ENCODE data around the gene PIK3R2. TPM values are rescaled to one million over a fixed set of nuclear protein-coding genes. Genes with fewer than 3 reads are reported as not detected.

The PIK3R2 gene
- total RNA-seq, 2 experiments from 2014 or later, result 8.0 to 11.2 TPM

- H3K27ac Mint-ChIP-seq, result peak overlapping the region; percentile 93
These were observed 41.2 kb downstream of the PIK3R2 start for GRCh38 chr19:18194181-18194530.

DNA sequence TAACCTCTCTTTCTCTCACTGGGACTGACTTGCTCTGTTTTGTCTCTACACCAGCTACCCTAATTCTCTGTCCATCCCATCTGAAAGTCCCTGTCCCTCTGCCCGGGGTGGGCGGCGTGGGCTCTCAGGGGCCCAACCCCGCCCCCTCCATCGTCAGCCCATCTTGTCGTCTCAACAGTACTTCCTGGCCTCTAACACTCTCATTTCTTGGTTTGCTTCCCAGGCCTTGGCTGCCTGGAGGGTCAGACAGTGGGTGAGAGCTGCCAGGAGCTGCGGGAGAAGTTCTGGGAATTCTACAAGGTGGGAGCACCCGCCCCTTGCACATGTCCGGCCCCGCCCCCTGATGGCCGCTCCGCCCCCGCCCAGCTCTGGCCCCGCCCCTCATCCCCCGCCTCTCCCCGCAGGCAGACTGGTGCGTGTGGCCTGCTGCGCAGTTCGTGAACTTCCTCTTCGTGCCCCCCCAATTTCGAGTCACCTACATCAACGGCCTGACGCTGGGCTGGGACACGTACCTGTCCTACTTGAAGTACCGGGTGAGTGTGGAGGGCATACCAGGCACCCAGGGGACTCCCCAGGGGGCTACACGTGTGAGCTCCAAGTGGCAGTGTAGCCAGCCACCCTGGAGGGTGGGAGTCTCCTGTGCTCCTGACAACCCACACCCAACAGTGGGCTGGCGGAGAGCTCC, 41.7 kb downstream of the PIK3R2 start:
- Mint-ChIP-seq H3K4me3 (peak overlapping the region; percentile 82), H3K27me3 (peaks cover 3% of the 10 kb centered on the region), H3K27ac (peak overlapping the region; percentile 36), H3K9me3 (ENCODE audit: low read depth) (no peaks in the 10 kb centered on the region), H3K4me1 (peaks cover 28% of the 10 kb centered on the region), H3K36me3 (peaks cover 7% of the 10 kb centered on the region)
- CTCF ChIA-PET, result interaction anchor here (0.5 to 4.7 kb wide), 6 partner anchors 10 to 194 kb away, joined by 3 to 50 read pairs (median 4); partner anchors contain the start of gene RAB3A
- ATAC-seq, result no peak
- no peak for DNase-seq

More at GRCh38 chr19:18194181-18194530, 41.2 kb downstream of the PIK3R2 start:
- Mint-ChIP-seq H3K4me1 (peaks cover 28% of the 10 kb centered on the region), H3K27me3 (peaks cover 3% of the 10 kb centered on the region), H3K9me3 (ENCODE audit: low read depth) (no peaks in the 10 kb centered on the region), H3K36me3 (peaks cover 7% of the 10 kb centered on the region), H3K4me3 (peak overlapping the region; percentile 82)
- DNase-seq (no peak), ATAC-seq (no peak)
- CTCF ChIA-PET, result interaction anchor here (0.5 to 4.7 kb wide), 6 partner anchors 10 to 149 kb away, joined by 3 to 50 read pairs (median 6); partner anchors contain the start of genes IFI30 and RAB3A

GRCh38 chr19:18196511-18196845, 43.5 kb downstream of the PIK3R2 start:
- Mint-ChIP-seq H3K4me1 (peaks cover 28% of the 10 kb centered on the region), H3K27ac (no peak overlapping the region), H3K27me3 (peaks cover 3% of the 10 kb centered on the region), H3K36me3 (peaks cover 7% of the 10 kb centered on the region), H3K9me3 (ENCODE audit: low read depth) (no peaks in the 10 kb centered on the region), H3K4me3 (no peak overlapping the region)
- ATAC-seq (no peak), DNase-seq (no peak)
- CTCF ChIA-PET, result no interaction called here

- H3K27me3 Mint-ChIP-seq, result peaks cover 3% of the 10 kb centered on the region
- DNase-seq (no peak), ATAC-seq (no peak)
- peaks cover 24% of the 10 kb centered on the region for H3K4me1 Mint-ChIP-seq
- H3K9me3 Mint-ChIP-seq (ENCODE audit: low read depth), result no peaks in the 10 kb centered on the region
- H3K36me3 Mint-ChIP-seq, result peaks cover 7% of the 10 kb centered on the region
- no peak overlapping the region for H3K4me3 Mint-ChIP-seq
- CTCF ChIA-PET, result interaction anchor here (1.2 to 1.7 kb wide), 2 partner anchors 54 to 82 kb away, joined by 4 to 7 read pairs; no protein-coding TSS in a partner anchor
- no peak overlapping the region for H3K27ac Mint-ChIP-seq
These were observed 44.3 kb downstream of the PIK3R2 start for GRCh38 chr19:18197306-18197705.

DNA sequence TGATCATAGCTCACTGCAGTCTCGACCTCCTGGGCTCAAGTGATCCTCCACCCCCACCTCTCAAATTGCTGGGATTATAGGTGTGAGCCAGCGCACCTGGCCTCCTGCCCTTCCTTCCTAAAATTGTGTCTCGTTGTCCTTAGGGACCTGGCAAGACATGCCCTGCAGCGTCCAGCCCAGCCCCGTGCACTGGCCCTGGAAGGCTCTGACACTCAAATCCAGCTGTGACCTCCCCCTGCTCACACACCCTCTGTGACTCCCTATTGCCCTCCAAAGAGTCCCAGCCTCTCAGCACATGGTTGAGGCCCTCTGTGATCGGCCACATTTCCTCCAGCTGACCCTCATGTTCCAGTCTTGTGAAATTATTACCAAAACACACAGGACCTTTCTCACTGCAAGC, 45.0 kb downstream of the PIK3R2 start:
- CTCF ChIA-PET, result interaction anchor here (1.1 to 1.7 kb wide), 3 partner anchors 54 to 81 kb away, joined by 4 to 7 read pairs (median 4); no protein-coding TSS in a partner anchor
- Mint-ChIP-seq H3K27ac (no peak overlapping the region), H3K4me1 (peaks cover 22% of the 10 kb centered on the region), H3K4me3 (no peak overlapping the region), H3K27me3 (peaks cover under 1% of the 10 kb centered on the region), H3K36me3 (peaks cover 7% of the 10 kb centered on the region), H3K9me3 (ENCODE audit: low read depth) (no peaks in the 10 kb centered on the region)
- no peak for ATAC-seq
- no peak for DNase-seq

DNA sequence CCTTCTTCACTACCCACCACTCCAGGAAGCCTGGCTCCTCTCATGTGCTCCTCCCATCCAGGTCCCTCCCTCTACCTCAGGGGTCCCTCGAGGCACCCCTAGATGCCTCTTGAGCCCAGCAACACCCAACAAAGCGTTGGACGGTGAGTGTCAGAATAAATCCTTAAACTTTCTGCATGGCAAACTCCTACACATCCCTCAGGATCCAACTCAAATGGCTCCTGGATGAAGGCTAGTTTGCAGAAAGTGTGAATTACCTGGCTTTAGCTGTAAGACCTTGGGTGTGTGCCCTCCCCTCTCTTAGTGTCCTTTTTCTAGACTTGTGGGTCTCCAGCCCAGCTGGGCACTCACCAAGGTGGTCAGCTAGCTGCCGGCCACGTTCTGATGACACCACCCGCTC, 45.4 kb downstream of the PIK3R2 start:
- ATAC-seq (no peak), DNase-seq (no peak)
- Mint-ChIP-seq H3K9me3 (ENCODE audit: low read depth) (no peaks in the 10 kb centered on the region), H3K4me3 (no peak overlapping the region), H3K36me3 (peaks cover 7% of the 10 kb centered on the region), H3K4me1 (peaks cover 25% of the 10 kb centered on the region), H3K27ac (no peak overlapping the region), H3K27me3 (no peaks in the 10 kb centered on the region)
- CTCF ChIA-PET, result interaction anchor here (1.1 to 1.7 kb wide), 3 partner anchors 53 to 81 kb away, joined by 4 to 7 read pairs (median 4); no protein-coding TSS in a partner anchor

DNA sequence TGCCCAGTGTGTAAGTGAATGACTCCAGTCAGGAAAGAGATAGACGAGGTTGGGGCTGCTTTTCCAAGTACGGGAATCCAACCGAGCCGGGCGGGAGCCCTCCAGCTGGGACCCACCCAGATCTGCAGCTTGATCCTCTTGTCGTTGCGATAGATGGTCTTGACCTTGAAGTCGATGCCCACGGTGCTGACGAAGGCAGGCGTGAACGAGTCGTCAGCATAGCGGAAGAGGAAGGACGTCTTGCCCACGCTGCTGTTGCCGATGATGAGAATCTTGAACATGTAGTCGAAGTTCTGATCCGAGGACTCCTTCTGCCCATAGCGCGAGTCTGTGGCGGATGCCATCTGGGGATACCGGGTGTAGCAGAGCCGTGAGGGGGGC, 49.4 kb downstream of the PIK3R2 start:
- CTCF ChIA-PET, result interaction anchor here (1.2 to 9.9 kb wide), 4 partner anchors 10 to 55 kb away, joined by 3 to 166 read pairs (median 27); partner anchors contain the start of gene MPV17L2

GRCh38 chr19:18202778-18203407, 49.9 kb downstream of the PIK3R2 start:
- Mint-ChIP-seq H3K4me3 (peak overlapping the region; percentile 80), H3K27me3 (no peaks in the 10 kb centered on the region), H3K36me3 (peaks cover 5% of the 10 kb centered on the region), H3K9me3 (ENCODE audit: low read depth) (no peaks in the 10 kb centered on the region), H3K4me1 (peaks cover 17% of the 10 kb centered on the region), H3K27ac (peak overlapping the region; percentile 84)
- CTCF ChIA-PET, result interaction anchor here (1.2 to 9.9 kb wide), 11 partner anchors 10 to 126 kb away, joined by 3 to 166 read pairs (median 4); partner anchors contain the start of gene MPV17L2
- ATAC-seq (no peak), DNase-seq (peak; percentile 58)

More for the DNA sequence above, 49.4 kb downstream of the PIK3R2 start:
- Mint-ChIP-seq H3K9me3 (ENCODE audit: low read depth) (no peaks in the 10 kb centered on the region), H3K27ac (no peak overlapping the region), H3K36me3 (peaks cover 6% of the 10 kb centered on the region), H3K27me3 (no peaks in the 10 kb centered on the region), H3K4me3 (peak overlapping the region; percentile 7), H3K4me1 (peaks cover 17% of the 10 kb centered on the region)
- DNase-seq, result no peak
- no peak for ATAC-seq

- no peaks in the 10 kb centered on the region for H3K9me3 Mint-ChIP-seq (ENCODE audit: low read depth)
- H3K4me1 Mint-ChIP-seq, result peaks cover 17% of the 10 kb centered on the region
- H3K4me3 Mint-ChIP-seq, result peak overlapping the region; percentile 80
- peak overlapping the region; percentile 84 for H3K27ac Mint-ChIP-seq
- peaks cover 1% of the 10 kb centered on the region for H3K27me3 Mint-ChIP-seq
- CTCF ChIA-PET, result interaction anchor here (0.9 to 9.9 kb wide), 15 partner anchors 11 to 226 kb away, joined by 3 to 166 read pairs (median 5); partner anchors contain the start of gene MPV17L2
- peak; percentile 0 for ATAC-seq
- DNase-seq, result no peak
- peaks cover 1% of the 10 kb centered on the region for H3K36me3 Mint-ChIP-seq
These were observed 50.5 kb downstream of the PIK3R2 start for GRCh38 chr19:18203408-18203862.

DNA sequence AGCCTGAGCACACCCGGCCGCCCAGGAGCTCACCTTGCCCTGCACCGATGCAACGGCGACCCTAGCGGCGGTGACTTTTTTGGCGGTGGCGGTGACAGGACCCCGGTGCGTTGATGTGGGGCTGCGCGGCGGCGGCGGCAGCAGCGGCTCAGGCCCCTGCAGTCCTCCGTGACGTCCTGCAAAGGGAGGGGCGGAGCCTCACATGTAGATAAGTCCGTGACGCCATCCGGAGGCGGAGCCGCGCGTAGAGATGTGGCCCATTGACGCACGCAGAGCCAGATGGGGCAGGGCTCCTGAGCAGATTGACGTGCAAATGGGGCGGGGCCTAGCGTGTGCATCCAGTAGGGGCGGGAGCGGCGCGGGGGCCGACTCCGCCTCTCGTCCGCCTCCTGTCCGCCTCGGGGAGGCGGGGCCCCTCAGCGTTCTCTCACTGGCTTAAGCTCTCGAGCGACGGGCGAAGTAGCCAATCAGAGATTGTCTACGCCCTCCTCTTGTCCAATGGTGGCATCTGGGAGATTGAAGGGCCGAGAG, 51.0 kb downstream of the PIK3R2 start, which contains the start of gene RAB3A:
TSS of gene RAB3A (minus strand) at position 180 of the 531 bp plus-strand sequence. CDS start 1,302 bp downstream, outside the sequence.
- DNase-seq, result peak; percentile 100
- H3K4me3 Mint-ChIP-seq, result peak within 1 kb of the TSS; percentile 83
- peaks cover 5% of the 10 kb centered on the region for H3K27me3 Mint-ChIP-seq
- no peaks in the 10 kb centered on the region for H3K36me3 Mint-ChIP-seq
- CTCF ChIA-PET, result interaction anchor here (0.8 to 9.9 kb wide), 19 partner anchors 11 to 716 kb away, joined by 3 to 166 read pairs (median 5); partner anchors contain the start of genes COPE, DDX49, MPV17L2 and SSBP4
- H3K4me1 Mint-ChIP-seq, result peaks cover 17% of the 10 kb centered on the region
- peak; percentile 93 for ATAC-seq
- no peaks in the 10 kb centered on the region for H3K9me3 Mint-ChIP-seq (ENCODE audit: low read depth)
- H3K27ac Mint-ChIP-seq, result peak within 1 kb of the TSS; percentile 91

DNA sequence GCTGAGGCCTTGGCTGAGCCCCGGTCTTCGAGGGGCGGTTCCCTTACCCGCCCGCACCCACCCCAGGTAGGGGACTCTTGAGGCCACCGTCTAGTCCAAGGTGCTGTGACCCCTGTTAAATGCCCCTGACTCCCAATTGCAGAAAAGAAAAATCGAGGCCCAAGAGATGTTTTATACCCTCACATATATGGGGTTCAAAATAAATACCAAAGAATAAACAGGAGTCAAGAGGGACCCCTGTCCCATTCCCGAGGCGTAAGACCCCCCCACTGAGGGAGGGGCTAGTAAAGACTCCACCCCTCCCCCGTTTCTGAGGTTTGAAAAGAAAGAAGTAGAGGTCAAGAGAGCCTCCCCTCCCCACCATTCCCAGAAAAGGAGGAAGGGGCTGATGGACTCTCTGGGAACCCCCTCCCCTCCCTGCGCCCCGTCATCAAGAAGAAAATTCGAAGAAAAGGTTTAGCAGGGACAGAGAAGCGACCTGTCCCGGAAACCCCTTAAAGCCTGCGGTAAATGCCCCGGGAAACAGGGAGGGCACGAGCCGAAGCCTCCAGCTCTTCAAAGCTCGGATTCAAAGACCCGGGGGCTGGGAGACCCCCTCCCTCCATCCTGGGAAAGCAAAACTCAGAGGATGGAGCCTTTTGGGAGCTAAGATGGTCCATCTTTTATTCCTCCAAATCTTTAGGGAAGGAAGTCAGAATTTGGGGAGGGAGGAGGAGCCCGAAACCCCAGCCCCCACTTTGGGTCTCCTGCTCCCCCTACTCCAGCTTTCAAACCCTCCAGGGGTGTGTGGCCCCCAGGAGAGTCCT, 51.6 kb downstream of the PIK3R2 start:
- peaks cover 17% of the 10 kb centered on the region for H3K4me1 Mint-ChIP-seq
- CTCF ChIA-PET, result interaction anchor here (0.8 to 9.9 kb wide), 18 partner anchors 10 to 715 kb away, joined by 3 to 166 read pairs (median 5); partner anchors contain the start of genes COPE, DDX49, MPV17L2 and SSBP4
- peak overlapping the region; percentile 83 for H3K4me3 Mint-ChIP-seq
- no peaks in the 10 kb centered on the region for H3K9me3 Mint-ChIP-seq (ENCODE audit: low read depth)
- DNase-seq (no peak), ATAC-seq (peak; percentile 1)
- no peaks in the 10 kb centered on the region for H3K36me3 Mint-ChIP-seq
- H3K27ac Mint-ChIP-seq, result peak overlapping the region; percentile 91
- peaks cover 5% of the 10 kb centered on the region for H3K27me3 Mint-ChIP-seq

- peak overlapping the region; percentile 83 for H3K4me3 Mint-ChIP-seq
- H3K27ac Mint-ChIP-seq, result peak overlapping the region; percentile 91
- no peaks in the 10 kb centered on the region for H3K9me3 Mint-ChIP-seq (ENCODE audit: low read depth)
- CTCF ChIA-PET, result interaction anchor here (0.9 to 9.9 kb wide), 16 partner anchors 9 to 714 kb away, joined by 3 to 166 read pairs (median 5); partner anchors contain the start of genes COPE, DDX49, MPV17L2 and SSBP4
- ATAC-seq (no peak), DNase-seq (peak; percentile 74)
- H3K36me3 Mint-ChIP-seq, result no peaks in the 10 kb centered on the region
- peaks cover 17% of the 10 kb centered on the region for H3K4me1 Mint-ChIP-seq
- H3K27me3 Mint-ChIP-seq, result peaks cover 7% of the 10 kb centered on the region
These were observed 52.4 kb downstream of the PIK3R2 start for GRCh38 chr19:18205200-18205892.

Measured in activated CD8-positive, alpha-beta memory T cell treated with anti-CD3 and anti-CD28 coated beads, Interleukin-2, amount 10 ng/mL, durations not matched to agents 7 days and 5 days (primary cell).